Cerebellar nuclear complex (tissue), 1 donor: ENCODE data around the gene SLC7A14.

Experiments
- DNase-seq, 2 experiments: peaks; one replicate each; lab custom pipeline; 2025; lab: John Stamatoyannopoulos, UW

Gene SLC7A14

DNA sequence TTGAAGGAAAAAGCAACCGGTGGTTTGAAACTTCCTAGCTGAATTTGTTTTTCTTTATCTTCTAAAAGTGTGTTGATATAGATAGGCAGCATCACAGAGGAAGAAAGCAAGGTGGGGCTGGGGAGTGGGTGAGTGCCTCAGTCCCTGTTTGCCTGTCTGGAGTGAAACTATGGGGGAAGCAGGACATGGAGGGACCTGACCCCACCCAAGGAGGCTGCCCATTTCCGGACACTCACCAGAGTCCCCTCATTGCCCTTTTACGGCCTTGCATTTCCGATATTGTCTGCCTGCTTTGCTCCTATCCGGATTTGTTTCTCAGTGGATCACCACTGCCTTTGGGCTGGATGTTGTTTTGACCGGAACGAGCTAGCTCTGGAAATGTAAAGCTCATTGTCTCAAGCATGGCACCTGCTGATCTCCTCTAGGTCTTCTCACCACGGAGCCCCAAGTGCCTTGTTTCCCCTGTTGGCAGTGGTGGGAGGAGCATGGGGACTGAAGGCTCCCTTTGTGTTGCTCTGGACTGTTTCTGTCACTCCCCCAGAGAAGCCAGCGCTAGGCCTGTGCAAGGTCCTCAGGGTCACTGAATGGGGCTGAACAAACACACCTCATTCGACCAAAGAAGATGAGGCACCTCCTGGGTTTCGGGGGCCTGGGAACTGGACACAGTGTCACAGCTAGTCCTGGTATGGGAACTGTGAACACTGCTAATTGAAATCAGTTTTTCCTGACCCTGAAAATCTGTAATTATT is 160.2 kb downstream of the SLC7A14 start:
- no peak for DNase-seq

DNA sequence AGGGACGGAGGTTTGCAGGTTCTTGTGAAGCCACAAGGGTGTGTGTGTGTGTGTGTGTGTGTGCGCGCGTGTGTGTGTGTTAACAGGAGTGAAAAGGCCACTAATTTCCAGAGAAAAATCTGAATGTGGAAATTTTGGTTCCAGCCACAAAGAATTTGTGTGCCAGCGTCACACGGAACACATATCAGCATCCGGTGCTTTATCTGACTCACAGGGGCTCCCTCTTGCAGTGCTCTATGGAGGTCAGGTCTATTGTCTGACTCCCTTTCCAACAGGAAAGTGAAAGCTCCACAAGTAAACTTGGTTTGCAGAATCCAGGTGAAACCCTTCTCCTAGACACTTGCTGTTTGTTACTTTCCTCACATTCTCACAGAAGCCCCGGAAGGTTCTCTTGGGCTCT is 161.0 kb downstream of the SLC7A14 start:
- DNase-seq: no peak

DNA sequence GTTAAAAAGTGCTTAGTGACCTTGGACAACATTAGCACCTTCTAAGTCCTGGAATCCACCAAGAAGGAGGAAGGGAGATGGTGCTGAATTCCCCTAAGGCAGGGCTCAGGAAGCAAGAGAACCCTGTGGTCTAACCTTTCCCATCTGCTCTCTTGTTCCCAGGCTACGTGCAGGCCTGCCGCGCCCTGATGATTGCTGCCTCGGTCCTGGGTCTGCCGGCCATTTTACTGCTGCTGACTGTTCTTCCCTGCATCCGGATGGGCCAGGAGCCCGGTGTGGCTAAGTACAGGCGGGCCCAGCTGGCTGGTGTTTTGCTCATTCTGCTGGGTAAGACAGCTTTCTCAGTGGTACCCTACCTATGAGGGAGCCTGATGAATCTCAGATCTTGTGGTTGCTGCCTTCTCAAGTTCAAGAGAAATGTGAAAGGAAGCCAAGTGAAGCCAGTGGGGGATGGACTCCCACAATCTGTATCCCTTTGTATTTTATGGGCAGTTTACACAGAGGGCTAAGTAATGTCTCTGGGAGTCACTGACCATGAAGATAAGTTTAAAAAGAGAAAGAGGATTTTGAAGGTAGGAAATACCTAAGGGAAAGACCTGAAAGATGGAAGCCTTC is 162.8 kb downstream of the SLC7A14 start:
- DNase-seq: no peak

DNA sequence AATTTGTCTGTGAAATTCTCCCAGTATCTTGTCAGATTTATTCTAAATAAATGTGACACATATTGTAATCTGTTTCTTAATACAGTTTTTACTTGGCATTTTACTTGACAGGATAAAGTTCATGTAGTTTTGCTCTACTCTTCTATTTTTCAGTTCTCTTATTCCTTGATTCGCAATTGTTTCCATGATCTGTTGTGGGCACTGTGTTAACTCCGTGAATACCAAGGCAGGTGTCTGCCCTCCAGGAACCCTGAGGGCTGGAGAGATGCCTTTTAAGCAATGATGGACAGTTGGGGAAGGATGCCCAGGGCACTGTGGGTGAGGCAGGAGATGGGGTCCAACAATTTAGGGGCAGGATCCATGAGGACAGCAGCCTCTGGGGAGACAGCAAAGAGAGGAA is 164.1 kb downstream of the SLC7A14 start:
- DNase-seq: no peak

DNA sequence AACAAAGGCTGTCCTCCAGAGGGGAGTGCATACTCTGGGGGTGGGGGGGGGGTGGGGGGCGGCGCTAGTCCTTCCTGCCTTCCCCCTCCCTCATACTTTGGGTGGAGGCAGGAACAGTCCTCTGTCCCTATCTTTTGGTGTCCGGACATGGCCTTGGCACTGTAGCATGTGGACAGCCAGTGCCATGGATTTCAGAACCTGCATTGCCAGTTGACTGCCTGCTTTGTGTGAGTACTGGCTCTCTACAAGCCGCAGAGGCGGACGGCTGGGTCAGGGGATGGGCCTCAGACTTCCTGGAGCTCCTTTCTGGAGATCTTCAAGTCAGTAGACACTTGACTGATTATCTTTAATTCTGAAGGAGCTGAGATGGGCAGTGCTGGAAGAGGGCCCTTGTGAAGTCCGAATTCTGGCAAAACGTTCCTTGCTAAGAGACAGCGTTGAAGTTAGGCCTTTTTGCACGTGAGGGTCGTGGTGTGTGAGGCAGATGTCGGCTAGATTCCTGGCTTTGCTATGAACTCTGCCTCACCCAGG is 164.7 kb downstream of the SLC7A14 start:
- no peak for DNase-seq

DNA sequence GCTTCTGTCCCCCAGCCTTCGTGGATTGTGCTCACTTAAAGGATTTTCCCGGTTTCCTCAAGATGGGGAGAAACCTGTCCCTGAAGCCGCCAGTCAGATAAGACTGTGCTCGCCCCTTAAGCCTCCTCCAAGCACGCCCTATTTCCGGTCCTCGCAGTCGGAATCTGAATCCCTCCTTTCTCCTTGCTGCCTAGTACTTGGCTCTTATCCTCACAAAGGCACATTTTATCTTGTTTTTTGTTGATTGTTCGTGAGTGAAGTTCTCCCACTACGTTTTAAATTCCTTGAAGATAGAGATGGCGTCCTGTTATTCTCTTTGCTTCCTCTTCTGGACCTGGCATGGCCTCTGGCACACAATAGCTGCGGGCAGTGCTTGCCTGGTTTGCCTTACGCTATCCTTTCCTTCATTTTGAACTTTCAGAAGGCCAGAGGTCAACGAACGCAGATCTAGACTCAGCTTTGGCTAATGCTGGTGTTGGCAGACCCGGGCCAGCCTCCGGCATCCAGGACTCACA is 165.5 kb downstream of the SLC7A14 start:
- DNase-seq: no peak

DNA sequence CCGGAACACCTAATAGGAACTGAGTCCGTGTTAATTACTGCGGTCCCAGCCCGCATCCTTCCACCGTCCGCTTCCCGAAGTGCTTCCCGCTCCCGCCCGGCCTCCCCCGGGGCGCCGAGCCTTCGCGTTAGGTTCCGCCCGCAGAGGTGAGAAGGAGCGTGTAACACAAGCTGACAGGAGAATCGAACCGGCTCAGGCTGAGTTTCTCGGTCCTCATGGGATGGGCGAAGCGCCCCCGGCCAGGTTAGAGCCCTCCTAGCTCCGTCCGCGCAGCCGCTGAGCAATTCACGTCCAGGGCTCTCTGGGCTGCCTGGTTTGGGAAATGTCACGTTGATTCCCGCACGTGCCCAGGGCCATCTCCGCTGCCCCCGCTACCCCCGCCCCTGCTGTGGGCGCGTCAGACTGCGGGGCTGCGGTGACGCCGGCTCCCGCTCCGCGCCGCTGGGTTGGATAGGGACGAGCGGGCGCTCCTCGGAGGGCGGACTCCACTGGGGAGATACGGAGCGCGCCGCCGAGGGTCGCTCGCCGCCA is 166.3 kb downstream of the SLC7A14 start:
- DNase-seq: no peak

DNA sequence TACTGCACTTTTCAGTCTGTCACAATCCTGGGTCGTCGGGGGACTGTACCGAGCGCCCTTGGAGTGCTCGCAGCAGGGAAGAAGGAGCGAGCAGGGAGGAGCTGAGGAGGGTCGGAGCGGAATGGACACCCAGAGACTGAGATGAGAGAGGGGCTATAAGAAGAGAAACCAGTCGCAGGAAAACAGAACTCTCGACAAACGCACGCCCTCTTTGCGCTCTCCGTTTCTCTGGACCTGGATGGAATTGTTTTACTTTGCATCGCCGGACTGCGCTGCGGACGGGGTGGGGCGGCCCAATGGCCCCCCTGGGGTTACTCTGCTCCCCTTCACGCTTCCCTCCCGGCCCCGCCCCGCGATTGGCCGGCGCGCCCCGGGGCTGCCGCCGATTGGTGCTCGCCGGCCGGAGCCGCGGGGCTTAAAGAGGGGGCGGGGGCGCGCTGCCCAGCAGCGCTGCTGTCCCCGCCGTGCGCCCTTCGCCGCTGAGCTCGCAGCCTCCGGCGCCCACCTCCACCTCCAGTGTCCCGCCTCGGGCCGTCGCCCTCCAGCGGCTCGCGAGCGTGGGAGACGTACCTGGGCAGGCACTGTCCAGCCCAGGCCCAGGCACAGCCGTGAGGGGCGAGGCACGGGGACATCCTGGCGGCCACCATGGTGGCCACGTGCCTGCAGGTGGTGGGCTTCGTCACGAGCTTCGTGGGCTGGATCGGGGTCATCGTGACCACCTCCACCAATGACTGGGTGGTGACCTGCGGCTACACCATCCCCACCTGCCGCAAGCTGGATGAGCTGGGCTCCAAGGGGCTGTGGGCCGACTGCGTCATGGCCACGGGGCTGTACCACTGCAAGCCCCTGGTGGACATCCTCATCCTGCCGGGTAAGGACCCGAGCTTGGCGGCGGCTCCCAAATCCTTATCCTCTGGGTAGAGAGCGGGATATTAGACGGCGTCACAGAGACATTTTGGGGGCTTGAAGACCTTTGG is 167.2 kb downstream of the SLC7A14 start, which contains the start of gene CLDN11:
Gene CLDN11 (plus strand): TSS at position 447 of the 977 bp plus-strand sequence. CDS start 199 bp downstream, at position 646.
- DNase-seq: no peak

DNA sequence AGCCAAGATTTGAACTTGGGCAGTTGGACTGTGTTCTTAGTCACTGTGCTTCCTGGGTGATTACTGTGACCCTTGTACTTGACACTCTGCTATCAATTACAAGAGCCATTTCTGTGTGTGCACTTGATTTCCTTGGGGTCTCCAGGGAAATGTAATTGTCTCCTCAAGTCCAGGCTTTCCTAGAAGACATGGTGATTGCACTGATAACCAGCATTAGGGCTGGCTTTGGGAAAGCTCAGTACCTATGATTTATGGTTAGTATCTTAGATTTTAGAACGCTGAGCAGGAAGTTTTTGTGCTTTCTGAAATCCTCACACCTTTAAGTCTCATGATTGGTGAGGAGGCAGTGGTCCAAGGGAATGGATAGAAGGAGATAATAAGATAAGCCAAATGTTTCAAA is 168.8 kb downstream of the SLC7A14 start:
- DNase-seq: no peak

DNA sequence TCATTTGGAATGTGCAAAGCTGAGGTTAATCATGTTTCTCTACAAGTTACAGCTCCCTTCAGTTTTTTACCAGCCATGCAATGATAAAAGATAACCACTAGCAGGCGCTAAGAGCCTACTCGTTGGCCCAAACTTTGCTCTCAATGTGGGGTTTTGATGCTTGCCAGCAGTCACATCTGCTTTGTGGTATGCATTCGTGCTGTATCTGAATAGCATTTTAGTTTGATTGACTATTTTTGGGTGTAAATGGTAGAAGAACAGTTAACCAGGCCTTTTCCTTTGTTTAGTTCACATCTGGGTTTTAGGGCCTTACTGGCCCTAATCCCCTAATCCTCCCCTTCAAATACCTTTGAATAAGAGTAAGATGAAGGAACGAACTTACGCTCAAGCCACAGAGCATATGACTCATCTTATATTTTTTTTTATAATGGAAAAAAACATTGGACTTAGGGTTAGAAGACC is 171.6 kb downstream of the SLC7A14 start:
- no peak for DNase-seq

DNA sequence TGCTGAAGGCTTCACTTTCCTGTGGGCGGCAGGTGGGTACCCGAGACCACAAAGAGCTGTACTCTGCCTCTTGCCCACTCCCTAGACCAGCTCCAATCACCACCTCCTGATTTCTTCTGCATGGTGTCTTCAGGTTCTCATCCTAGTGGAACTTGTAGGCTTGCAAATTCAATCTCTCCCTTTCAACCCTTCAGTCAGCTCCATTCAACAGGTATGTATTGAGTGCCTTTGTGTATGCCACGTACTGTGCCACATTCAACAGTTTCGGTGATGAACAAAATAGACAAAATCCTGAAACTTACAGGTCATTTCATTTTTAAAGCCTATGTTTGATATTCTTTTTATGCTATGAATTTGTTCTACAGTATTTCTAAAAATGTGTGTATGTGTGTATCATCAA is 172.6 kb downstream of the SLC7A14 start:
- no peak for DNase-seq

DNA sequence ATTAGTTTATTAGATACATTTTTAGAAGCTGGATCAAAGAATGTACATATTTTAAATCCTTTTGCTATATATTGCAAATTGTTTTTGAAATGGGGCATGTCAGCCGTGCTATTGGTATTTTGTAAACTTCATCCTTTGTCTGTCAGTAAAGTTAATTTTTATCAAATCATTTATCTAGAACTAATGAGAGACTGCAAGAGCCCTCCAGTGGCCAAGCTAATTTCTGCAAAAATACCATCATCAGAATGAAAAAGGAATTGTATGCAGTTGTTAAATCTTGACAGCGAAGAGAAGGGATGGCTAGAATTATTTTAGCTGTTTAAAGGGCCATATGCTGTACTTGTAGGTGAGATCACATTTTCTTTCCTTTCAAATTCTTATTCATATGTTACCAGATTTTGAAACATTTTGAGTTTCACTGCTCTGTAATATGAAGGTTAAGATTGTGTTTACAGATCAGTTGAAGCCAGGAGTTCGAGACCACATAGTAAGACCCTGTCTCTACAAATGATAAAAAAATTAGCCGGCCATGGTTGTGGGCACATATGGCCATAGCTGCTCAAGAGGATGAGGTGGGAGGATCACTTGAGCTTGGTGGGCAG is 175.3 kb downstream of the SLC7A14 start:
- DNase-seq: no peak
